Measurements from ENCODE around the gene KLK12. TPM values are rescaled to one million over a fixed set of nuclear protein-coding genes. Genes with fewer than 3 reads are reported as not detected.

Gene KLK12
- total RNA-seq, 1 experiment from 2014 or later = not detected

- H3K27me3 Mint-ChIP-seq (ENCODE audit: low read depth) = peaks cover 16% of the 10 kb centered on the region
- H3K23me2 ChIP-seq (ENCODE audit: insufficient read length, low read depth, low read length, poor library complexity, severe bottlenecking) = no peaks in the 10 kb centered on the region
- H3K56ac ChIP-seq (ENCODE audit: insufficient read length, low read depth, low read length) = no peak overlapping the region
These were observed 4.2 kb downstream of the KLK12 start for GRCh38 chr19:51030631-51031030.

More at GRCh38 chr19:51030631-51031030, 4.2 kb downstream of the KLK12 start:
- Mint-ChIP-seq H3K9me3 (no peaks in the 10 kb centered on the region; a peak in 1 of 5 replicates), H3K4me1 (peaks cover 23 to 40% of the 10 kb centered on the region in 2 experiments), H3K36me3 (ENCODE audit: insufficient read depth in 1 of 3, low read depth in 3 of 3) (no peaks in the 10 kb centered on the region), H3K27ac (no peak overlapping the region), H3K4me3 (no peak overlapping the region)
- Histone ChIP-seq H4K5ac (ENCODE audit: insufficient read length, low read depth, low read length) (no peak overlapping the region), H2BK15ac (ENCODE audit: low read depth, low read length) (no peak overlapping the region), H3K27ac (ENCODE audit: insufficient read length, low read depth, low read length) (no peak overlapping the region), H3T11ph (ENCODE audit: low read length) (no peak overlapping the region), H3K79me2 (ENCODE audit: insufficient read depth, low read length) (no peaks in the 10 kb centered on the region), H3K14ac (ENCODE audit: insufficient read depth, low read length) (no peak overlapping the region; the same call in 1 of the 2 replicates), H3K4ac (ENCODE audit: low read depth, low read length) (no peak overlapping the region), H2BK120ac (ENCODE audit: low read depth, low read length, poor library complexity, severe bottlenecking) (no peak overlapping the region), H2BK5ac (ENCODE audit: insufficient read length, low read length) (no peak overlapping the region), H3K4me2 (ENCODE audit: insufficient read depth, insufficient read length, low read length) (no peak overlapping the region), H3K18ac (ENCODE audit: insufficient read length, low read depth, low read length) (no peak overlapping the region), H4K91ac (ENCODE audit: insufficient read length, low read depth, low read length) (no peak overlapping the region), H2BK20ac (ENCODE audit: low read depth, low read length, poor library complexity, severe bottlenecking) (no peak overlapping the region), H3K23ac (ENCODE audit: insufficient read length, low read depth, low read length) (no peak overlapping the region), H2AK5ac (ENCODE audit: insufficient read length, low read length) (no peak overlapping the region), H3K79me1 (ENCODE audit: insufficient read depth, low read depth, low read length, poor library complexity, severe bottlenecking) (no peaks in the 10 kb centered on the region), H3K27me3 (ENCODE audit: insufficient read depth, low read length) (no peaks in the 10 kb centered on the region), H3K9me3 (ENCODE audit: control insufficient read depth, low read depth, low read length) (no peaks in the 10 kb centered on the region), H3K9ac (ENCODE audit: extremely low read depth, insufficient read length, low read length) (no peak overlapping the region), H3K4me1 (ENCODE audit: insufficient read depth, low read length) (no peaks in the 10 kb centered on the region), H2BK12ac (ENCODE audit: insufficient read length, low read depth, low read length) (no peak overlapping the region), H4K8ac (replicated peaks; ENCODE audit: insufficient read length, low read depth, low read length) (no peak overlapping the region), H2AFZ (ENCODE audit: low read length) (no peak overlapping the region), H4K20me1 (ENCODE audit: control insufficient read depth, insufficient read depth, insufficient read length) (no peaks in the 10 kb centered on the region)
- WGBS (ENCODE audit: extremely low coverage, insufficient read length, low lambda C conversion rate) = no CpG with 5 or more reads among the region's 13 CpGs
- no peak for TF ChIP-seq CTCF (conservative IDR thresholded peaks at IDR 0.05)
- no peak for DNase-seq
